ENCODE data around the gene INF2.

INF2 gene

DNA sequence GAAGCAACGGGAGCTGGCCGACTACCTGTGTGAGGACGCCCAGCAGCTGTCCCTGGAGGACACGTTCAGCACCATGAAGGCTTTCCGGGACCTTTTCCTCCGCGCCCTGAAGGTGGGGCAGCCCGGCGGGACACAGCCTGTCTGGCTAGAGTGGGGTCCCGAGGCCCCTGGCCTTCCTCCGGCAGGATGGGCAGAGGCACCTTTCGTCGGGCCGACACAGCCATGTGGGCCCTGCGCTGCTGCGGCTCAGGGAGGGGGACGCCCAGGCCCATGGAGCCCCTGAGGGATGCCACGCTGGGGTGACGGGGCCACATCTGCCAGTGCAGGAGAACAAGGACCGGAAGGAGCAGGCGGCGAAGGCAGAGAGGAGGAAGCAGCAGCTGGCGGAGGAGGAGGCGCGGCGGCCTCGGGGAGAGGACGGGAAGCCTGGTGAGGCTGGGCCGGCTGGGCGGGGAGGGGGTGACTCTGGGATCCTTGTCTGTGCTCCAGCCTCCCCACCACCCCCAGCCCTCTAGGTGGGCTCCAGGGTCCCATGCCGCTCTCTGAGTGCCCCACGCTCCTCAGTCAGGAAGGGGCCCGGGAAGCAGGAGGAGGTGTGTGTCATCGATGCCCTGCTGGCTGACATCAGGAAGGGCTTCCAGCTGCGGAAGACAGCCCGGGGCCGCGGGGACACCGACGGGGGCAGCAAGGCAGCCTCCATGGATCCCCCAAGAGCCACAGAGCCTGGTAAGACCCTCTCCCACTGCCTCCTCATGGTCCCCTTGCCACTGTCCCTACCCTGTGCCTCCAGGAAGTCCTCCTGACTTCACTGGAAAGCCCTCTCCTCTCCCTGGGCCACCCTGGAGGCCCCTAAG is 23.7 kb downstream of the INF2 start:
- H3K27ac Mint-ChIP-seq: no peak overlapping the region
- TF ChIP-seq CTCF (IDR thresholded peaks at IDR 0.05): no peak
- no peak for DNase-seq

GRCh38 chr14:104714066-104714465 is 24.6 kb downstream of the INF2 start:
- Mint-ChIP-seq H3K27me3 (ENCODE audit: low read depth, poor library complexity) (no peaks in the 10 kb centered on the region), H3K4me1 (peaks cover 10% of the 10 kb centered on the region), H3K27ac (no peak overlapping the region)

More for the DNA sequence above, 23.7 kb downstream of the INF2 start:
- no peaks in the 10 kb centered on the region for H3K9me3 Mint-ChIP-seq
- peaks cover 9% of the 10 kb centered on the region for H3K36me3 Mint-ChIP-seq (ENCODE audit: low read depth)
- H3K27me3 Mint-ChIP-seq (ENCODE audit: low read depth, poor library complexity): no peaks in the 10 kb centered on the region
- H3K4me3 Mint-ChIP-seq: no peak overlapping the region
- peaks cover 17% of the 10 kb centered on the region for H3K4me1 Mint-ChIP-seq

DNA sequence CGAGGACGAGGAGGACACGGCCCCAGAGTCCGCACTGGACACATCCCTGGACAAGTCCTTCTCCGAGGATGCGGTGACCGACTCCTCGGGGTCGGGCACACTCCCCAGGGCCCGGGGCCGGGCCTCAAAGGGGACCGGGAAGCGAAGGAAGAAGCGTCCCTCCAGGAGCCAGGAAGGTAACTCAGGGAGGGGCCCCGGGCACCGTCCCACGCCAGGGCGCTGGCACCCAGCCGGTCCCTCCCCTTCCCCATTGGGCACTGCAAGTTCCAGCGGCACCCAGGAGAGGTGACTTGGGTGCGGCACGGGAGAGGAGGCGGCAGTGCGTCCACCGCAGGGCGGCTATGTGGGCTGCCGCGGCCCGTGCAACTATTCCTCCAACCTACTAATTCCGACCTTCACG is 25.3 kb downstream of the INF2 start:
- Mint-ChIP-seq H3K27ac (no peak overlapping the region), H3K4me3 (no peak overlapping the region), H3K9me3 (no peaks in the 10 kb centered on the region), H3K36me3 (ENCODE audit: low read depth) (peaks cover 9% of the 10 kb centered on the region), H3K4me1 (peaks cover 10% of the 10 kb centered on the region), H3K27me3 (ENCODE audit: low read depth, poor library complexity) (no peaks in the 10 kb centered on the region)
- TF ChIP-seq CTCF (IDR thresholded peaks at IDR 0.05): no peak
- no peak for DNase-seq

More at GRCh38 chr14:104714066-104714465, 24.6 kb downstream of the INF2 start:
- Mint-ChIP-seq H3K9me3 (no peaks in the 10 kb centered on the region), H3K36me3 (ENCODE audit: low read depth) (peaks cover 9% of the 10 kb centered on the region), H3K4me3 (no peak overlapping the region)
- TF ChIP-seq CTCF (IDR thresholded peaks at IDR 0.05): no peak
- no peak for DNase-seq

- no peak for DNase-seq
- no peak overlapping the region for H3K4me3 Mint-ChIP-seq
- H3K9me3 Mint-ChIP-seq: no peaks in the 10 kb centered on the region
- peaks cover 14% of the 10 kb centered on the region for H3K36me3 Mint-ChIP-seq (ENCODE audit: low read depth)
- no peaks in the 10 kb centered on the region for H3K27me3 Mint-ChIP-seq (ENCODE audit: low read depth, poor library complexity)
- TF ChIP-seq CTCF (IDR thresholded peaks at IDR 0.05): no peak
- no peak overlapping the region for H3K27ac Mint-ChIP-seq
- H3K4me1 Mint-ChIP-seq: peaks cover 6% of the 10 kb centered on the region
Measured at GRCh38 chr14:104715416-104715815, 26.0 kb downstream of the INF2 start.

DNA sequence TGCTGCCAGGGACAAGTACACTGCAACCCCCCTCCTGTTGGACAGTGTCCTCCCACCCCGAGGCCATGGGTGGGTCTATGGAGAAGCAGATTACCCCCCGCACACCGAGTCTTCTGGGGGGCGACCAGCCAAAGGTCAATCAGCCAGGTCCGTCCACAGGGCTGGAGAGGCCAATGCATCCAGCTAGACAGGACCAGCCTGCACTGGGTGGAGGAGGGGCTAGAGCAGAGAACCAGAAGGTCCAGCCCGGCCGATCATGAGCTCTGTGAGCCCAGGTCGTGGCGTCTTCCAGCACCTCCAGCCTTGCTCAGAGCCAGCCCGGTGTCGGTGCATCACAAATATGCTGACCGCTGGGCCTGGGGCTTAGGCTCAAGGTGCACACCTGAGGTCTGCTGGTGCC is 26.5 kb downstream of the INF2 start:
- TF ChIP-seq CTCF (IDR thresholded peaks at IDR 0.05): no peak
- H3K27me3 Mint-ChIP-seq (ENCODE audit: low read depth, poor library complexity): no peaks in the 10 kb centered on the region
- peaks cover 5% of the 10 kb centered on the region for H3K4me1 Mint-ChIP-seq
- no peak overlapping the region for H3K27ac Mint-ChIP-seq
- no peak overlapping the region for H3K4me3 Mint-ChIP-seq
- H3K9me3 Mint-ChIP-seq: no peaks in the 10 kb centered on the region
- H3K36me3 Mint-ChIP-seq (ENCODE audit: low read depth): peaks cover 14% of the 10 kb centered on the region
- DNase-seq: no peak

DNA sequence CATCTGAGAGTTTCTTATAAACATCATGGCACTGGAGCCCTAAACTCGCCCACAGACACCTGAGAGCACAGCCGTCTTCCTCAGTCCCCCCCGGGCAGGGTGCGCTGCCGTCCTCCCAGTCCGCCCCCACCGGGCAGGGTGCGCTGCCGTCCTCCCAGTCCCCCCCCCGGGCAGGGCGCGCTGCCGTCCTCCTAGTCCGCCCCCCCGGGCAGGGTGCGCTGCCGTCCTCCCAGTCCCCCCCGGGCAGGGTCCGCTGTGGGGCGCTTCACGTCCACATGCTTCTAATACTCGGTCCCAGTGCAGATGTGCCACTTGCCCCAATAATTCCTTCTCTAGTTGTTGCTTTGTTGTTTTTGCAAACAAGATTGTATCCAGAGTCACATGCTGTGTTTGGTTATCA is 27.7 kb downstream of the INF2 start:
- H3K27me3 Mint-ChIP-seq (ENCODE audit: low read depth, poor library complexity): peaks cover 2% of the 10 kb centered on the region
- H3K36me3 Mint-ChIP-seq (ENCODE audit: low read depth): peaks cover 14% of the 10 kb centered on the region
- no peak for DNase-seq
- H3K27ac Mint-ChIP-seq: no peak overlapping the region
- H3K4me3 Mint-ChIP-seq: no peak overlapping the region
- peaks cover 5% of the 10 kb centered on the region for H3K4me1 Mint-ChIP-seq
- TF ChIP-seq CTCF (IDR thresholded peaks at IDR 0.05): no peak
- no peaks in the 10 kb centered on the region for H3K9me3 Mint-ChIP-seq

Data from nephron progenitor cell (in vitro differentiated cells).